Measurements from ENCODE around the gene NT5DC3.

DNA sequence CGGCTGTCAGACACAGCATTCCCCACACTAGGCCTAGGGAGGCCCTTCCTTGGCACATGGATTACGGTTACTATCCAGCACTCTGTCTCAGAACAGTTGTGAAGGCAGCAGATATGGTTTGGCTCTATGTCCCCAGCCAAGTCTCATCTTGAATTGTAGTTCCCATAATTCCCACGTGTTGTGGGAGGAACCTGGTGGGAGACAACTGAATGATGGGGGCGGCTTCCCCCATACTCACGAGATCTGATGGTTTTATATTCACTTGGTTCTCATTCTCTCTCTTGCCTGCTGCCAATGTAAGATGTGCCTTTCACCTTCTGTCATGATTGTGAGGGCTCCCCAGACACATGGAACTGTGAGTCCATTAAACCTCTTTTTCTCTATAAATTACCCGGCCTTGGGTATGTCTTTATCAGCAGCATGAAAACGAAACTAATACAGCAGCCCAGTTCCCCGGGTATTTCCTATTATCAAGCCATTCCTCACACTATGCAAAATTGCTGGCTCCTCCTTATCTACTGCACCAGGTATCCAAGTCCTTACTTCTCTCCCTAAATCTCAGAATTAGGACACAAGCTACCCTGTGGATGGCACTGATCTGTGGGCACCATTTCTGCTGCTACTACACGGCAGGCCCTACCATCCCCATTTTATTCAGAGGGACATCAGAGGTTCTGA lies 33.3 kb downstream of the NT5DC3 start:
- no peak for TF ChIP-seq CTCF (IDR thresholded peaks at IDR 0.05)
- no peak for TF ChIP-seq POLR2AphosphoS5 (IDR thresholded peaks at IDR 0.05)
- TF ChIP-seq EP300 (IDR thresholded peaks at IDR 0.05) = no peak
- no peak for TF ChIP-seq POLR2A (IDR thresholded peaks at IDR 0.05)
